Measurements from ENCODE around the gene CPT2. TPM values are rescaled to one million over a fixed set of nuclear protein-coding genes. Genes with fewer than 3 reads are reported as not detected.

The CPT2 gene
- polyA plus RNA-seq, 1 of the 3 experiments (the other 2 are of a cell fraction), result 18.6 TPM

DNA sequence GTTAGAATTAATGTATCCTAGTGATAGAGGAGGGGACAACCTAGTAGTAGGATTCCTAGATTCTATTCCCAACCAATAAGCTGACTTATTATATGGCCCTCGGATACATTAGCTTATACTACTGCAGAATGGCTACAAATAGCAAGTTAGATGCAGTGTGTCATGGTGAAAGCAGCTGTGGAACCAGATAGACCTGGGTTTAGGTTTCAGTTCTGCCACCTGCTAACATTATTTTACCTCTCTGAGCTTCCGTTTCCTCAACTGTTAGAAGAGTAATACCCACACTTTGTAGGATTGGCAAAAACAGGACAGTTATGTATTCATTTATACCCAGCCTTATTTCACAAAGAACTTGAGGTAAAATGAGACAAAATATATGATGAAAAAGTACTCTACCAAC lies 63.3 kb downstream of the CPT2 start (continued):
- TF ChIP-seq, protein P1, sequence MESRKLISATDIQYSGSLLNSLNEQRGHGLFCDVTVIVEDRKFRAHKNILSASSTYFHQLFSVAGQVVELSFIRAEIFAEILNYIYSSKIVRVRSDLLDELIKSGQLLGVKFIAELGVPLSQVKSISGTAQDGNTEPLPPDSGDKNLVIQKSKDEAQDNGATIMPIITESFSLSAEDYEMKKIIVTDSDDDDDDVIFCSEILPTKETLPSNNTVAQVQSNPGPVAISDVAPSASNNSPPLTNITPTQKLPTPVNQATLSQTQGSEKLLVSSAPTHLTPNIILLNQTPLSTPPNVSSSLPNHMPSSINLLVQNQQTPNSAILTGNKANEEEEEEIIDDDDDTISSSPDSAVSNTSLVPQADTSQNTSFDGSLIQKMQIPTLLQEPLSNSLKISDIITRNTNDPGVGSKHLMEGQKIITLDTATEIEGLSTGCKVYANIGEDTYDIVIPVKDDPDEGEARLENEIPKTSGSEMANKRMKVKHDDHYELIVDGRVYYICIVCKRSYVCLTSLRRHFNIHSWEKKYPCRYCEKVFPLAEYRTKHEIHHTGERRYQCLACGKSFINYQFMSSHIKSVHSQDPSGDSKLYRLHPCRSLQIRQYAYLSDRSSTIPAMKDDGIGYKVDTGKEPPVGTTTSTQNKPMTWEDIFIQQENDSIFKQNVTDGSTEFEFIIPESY (IDR thresholded peaks at IDR 0.05; ENCODE audit: borderline replicate concordance, low read depth), result no peak
- TF ChIP-seq TEAD4 (IDR thresholded peaks at IDR 0.05; ENCODE audit: borderline replicate concordance, insufficient read depth) (no peak), TCF12 (IDR thresholded peaks at IDR 0.05) (no peak), CHD2 (IDR thresholded peaks at IDR 0.05; ENCODE audit: low read length, partially characterized antibody) (no peak), FOXM1 (IDR thresholded peaks at IDR 0.05; ENCODE audit: low read depth) (no peak), EZH2phosphoT487 (IDR thresholded peaks at IDR 0.05; ENCODE audit: borderline replicate concordance, low read depth) (no peak), TAF1 (IDR thresholded peaks at IDR 0.05; ENCODE audit: borderline replicate concordance, low read depth, low read length) (no peak), FOSL2 (IDR thresholded peaks at IDR 0.05; ENCODE audit: borderline replicate concordance, low read depth) (no peak), POLR2AphosphoS5 (IDR thresholded peaks at IDR 0.05; ENCODE audit: low read depth, low read length) (no peak)
- TF ChIP-seq, protein P2, sequence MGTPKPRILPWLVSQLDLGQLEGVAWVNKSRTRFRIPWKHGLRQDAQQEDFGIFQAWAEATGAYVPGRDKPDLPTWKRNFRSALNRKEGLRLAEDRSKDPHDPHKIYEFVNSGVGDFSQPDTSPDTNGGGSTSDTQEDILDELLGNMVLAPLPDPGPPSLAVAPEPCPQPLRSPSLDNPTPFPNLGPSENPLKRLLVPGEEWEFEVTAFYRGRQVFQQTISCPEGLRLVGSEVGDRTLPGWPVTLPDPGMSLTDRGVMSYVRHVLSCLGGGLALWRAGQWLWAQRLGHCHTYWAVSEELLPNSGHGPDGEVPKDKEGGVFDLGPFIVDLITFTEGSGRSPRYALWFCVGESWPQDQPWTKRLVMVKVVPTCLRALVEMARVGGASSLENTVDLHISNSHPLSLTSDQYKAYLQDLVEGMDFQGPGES (IDR thresholded peaks at IDR 0.05; ENCODE audit: low read depth, low read length), result no peak
- TF ChIP-seq, protein P3, sequence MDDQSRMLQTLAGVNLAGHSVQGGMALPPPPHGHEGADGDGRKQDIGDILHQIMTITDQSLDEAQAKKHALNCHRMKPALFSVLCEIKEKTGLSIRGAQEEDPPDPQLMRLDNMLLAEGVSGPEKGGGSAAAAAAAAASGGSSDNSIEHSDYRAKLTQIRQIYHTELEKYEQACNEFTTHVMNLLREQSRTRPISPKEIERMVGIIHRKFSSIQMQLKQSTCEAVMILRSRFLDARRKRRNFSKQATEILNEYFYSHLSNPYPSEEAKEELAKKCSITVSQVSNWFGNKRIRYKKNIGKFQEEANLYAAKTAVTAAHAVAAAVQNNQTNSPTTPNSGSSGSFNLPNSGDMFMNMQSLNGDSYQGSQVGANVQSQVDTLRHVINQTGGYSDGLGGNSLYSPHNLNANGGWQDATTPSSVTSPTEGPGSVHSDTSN (IDR thresholded peaks at IDR 0.05), result no peak

DNA sequence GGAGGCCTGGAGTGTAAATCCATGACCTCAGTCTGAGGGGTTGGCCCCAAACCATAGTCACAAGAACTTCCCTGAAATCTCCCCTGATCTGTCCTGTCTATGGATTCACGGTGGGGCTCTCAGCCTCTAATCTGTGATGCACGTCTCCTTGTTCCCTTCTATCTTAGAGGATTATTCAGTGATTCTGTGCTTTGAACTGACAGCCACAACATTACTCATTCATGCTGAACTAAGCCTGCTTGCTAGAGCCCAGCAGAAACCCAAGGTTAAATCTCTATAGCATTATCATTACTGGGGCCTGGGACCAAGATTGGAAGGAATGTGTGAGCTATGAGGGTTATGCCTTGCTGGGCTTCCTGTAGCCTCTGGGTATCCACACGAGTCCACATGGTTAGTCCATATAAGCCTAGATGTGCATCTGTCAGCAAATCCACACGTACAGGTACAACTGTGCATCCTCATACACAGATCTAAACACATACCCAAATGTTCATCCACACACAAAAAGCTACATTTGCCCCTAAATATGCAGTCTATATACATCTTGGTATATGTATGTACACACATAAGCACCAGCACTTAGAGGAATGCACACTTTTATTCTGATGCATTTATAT lies 64.1 kb downstream of the CPT2 start:
- Histone ChIP-seq H3F3A (replicated peaks; ENCODE audit: insufficient read depth) (no peaks in the 10 kb centered on the region), H3K9me2 (no peaks in the 10 kb centered on the region), H3K4me3 (ENCODE audit: low read depth in 2 of 2, low read length in 1 of 2) (no peak overlapping the region), H2AFZ (ENCODE audit: low read depth) (no peak overlapping the region), H3K27ac (ENCODE audit: low read depth in 2 of 2, low read length in 1 of 2) (no peak overlapping the region), H3K79me2 (ENCODE audit: insufficient read depth) (no peaks in the 10 kb centered on the region), H3K36me3 (replicated peaks in 1 of 2; ENCODE audit: control insufficient read depth in 1 of 2, insufficient read depth in 2 of 2, low read length in 1 of 2) (peaks cover 17 to 68% of the 10 kb centered on the region in 2 experiments), H3K27me3 (ENCODE audit: insufficient read depth) (no peaks in the 10 kb centered on the region), H3K9me3 (no peaks in the 10 kb centered on the region), H3K4me2 (no peak overlapping the region), H3K9ac (no peak overlapping the region), H3K4me1 (ENCODE audit: control insufficient read depth in 1 of 2, insufficient read depth in 2 of 2, low read depth in 1 of 2, low read length in 1 of 2) (peaks cover 0 to 11% of the 10 kb centered on the region in 2 experiments; a peak in 1 of 4 replicates), H4K20me1 (ENCODE audit: insufficient read depth) (no peaks in the 10 kb centered on the region)
- ChIA-PET POLR2A (no interaction called here), CTCF (interaction anchor here (1.0 to 4.7 kb wide), 2 partner anchors 16 to 133 kb away, joined by 3 to 35 read pairs; no protein-coding TSS in a partner anchor)
- DNase-seq, result no peak
- no peak for TF ChIP-seq MEF2A (IDR thresholded peaks at IDR 0.05; ENCODE audit: borderline replicate concordance, low read depth)
- TF ChIP-seq GABPA (IDR thresholded peaks at IDR 0.05; ENCODE audit: low read depth), result no peak
- TF ChIP-seq FOXM1 (IDR thresholded peaks at IDR 0.05; ENCODE audit: low read depth), result no peak
- TF ChIP-seq RFX5 (IDR thresholded peaks at IDR 0.05; ENCODE audit: low read length), result no peak
- TF ChIP-seq NRF1 (IDR thresholded peaks at IDR 0.05; ENCODE audit: low read depth, low read length), result no peak
- no peak for TF ChIP-seq SIN3A (IDR thresholded peaks at IDR 0.05; ENCODE audit: borderline replicate concordance, low read depth, low read length)
- no peak for TF ChIP-seq FOSL2 (IDR thresholded peaks at IDR 0.05; ENCODE audit: borderline replicate concordance, low read depth)
- no peak for TF ChIP-seq TCF12 (IDR thresholded peaks at IDR 0.05)
- TF ChIP-seq TEAD4 (IDR thresholded peaks at IDR 0.05; ENCODE audit: borderline replicate concordance, insufficient read depth), result no peak
- no peak for TF ChIP-seq EZH2phosphoT487 (IDR thresholded peaks at IDR 0.05; ENCODE audit: borderline replicate concordance, low read depth)
- no peak for TF ChIP-seq JUND (IDR thresholded peaks at IDR 0.05)
- no peak for TF ChIP-seq RAD21 (IDR thresholded peaks at IDR 0.05; ENCODE audit: low read length)
- TF ChIP-seq RXRA (IDR thresholded peaks at IDR 0.05; ENCODE audit: borderline replicate concordance, low read depth), result no peak
- TF ChIP-seq GATA2 (CRISPR knock-in tag; IDR thresholded peaks at IDR 0.05), result no peak
- 94% methylated on average over 4 of the region's 4 CpGs for WGBS (ENCODE audit: low lambda C conversion rate)

All from SK-N-SH (cell line).